PFSK-1 (cell line): ENCODE measurements around the gene RNPEPL1.

Source experiments
- FOXP2 ChIP-seq: optimal IDR thresholded peaks from 2 replicates; pipeline ENCODE3; 2011; ENCODE audit warnings: borderline replicate concordance, control low read depth, inconsistent platforms; ENCODE audit not compliant: insufficient read depth; ENCODE audit errors: extremely low read length, extremely low read depth
- POLR2AphosphoS5 ChIP-seq: IDR thresholded peaks from 2 replicates; pipeline ENCODE4 v1.6.1; 2012; ENCODE audit warnings: low read depth, mild to moderate bottlenecking, control low read depth, low read length, moderate library complexity
- SIN3A ChIP-seq: IDR thresholded peaks from 2 replicates; pipeline ENCODE4 v1.6.1; 2012; ENCODE audit warnings: mild to moderate bottlenecking, low read length, moderate library complexity, borderline replicate concordance; ENCODE audit not compliant: insufficient read depth
- TAF1 ChIP-seq: IDR thresholded peaks from 2 replicates; pipeline ENCODE4 v1.6.1; 2012; ENCODE audit warnings: low read length, control low read depth, borderline replicate concordance; ENCODE audit not compliant: insufficient read depth
- TF ChIP-seq, protein P1 (sequence below), 2 experiments: IDR thresholded peaks; 2 replicates each; pipeline versions ENCODE4 v1.6.1 to v1.8.0; 2011 to 2012; ENCODE audit warnings: low read depth in 2 of 2, low read length in 2 of 2, control low read depth in 1 of 2, inconsistent platforms in 1 of 2, mild to moderate bottlenecking in 1 of 2, moderate library complexity in 1 of 2; ENCODE audit not compliant: insufficient read depth in 1 of 2

The RNPEPL1 gene

DNA sequence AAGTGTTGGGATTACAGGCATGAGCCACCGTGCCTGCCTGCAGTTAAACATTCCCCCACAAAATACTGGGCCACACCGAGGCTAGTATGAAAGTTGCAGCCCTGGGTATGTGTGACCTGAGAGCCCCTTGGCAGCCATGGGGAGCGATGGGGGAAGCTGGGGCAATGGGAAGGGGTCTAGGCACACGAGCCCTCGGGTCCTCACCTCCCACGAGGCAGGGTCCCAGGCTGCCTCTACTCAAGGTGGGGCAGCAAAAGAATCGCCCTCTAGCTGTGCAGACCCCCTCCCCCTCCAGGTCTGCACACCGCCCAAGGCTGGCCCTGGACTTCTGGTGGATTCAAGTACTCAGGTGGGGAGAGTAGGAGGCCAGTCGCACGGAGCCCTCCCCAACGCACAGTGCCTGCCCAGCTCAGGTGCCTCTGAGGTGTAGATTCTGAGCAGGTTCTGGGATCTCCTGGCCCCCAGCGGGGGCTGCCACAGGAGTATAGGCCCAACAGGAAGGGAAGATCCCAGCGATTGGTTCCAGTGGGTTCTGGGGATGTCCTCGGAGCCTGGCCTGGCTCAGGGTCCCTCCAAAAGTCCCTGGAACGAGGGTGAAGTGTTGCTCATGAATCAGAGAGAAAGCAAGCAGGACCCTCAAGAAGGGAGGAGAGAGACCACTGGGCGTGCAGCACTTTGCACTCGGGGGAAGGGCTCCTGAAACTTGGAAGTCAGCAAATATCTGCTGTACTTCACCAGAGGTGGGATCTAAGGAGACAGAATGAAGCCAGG is 59.6 kb downstream of the RNPEPL1 start:
- TF ChIP-seq POLR2AphosphoS5 (no peak), FOXP2 (no peak), SIN3A (no peak), TAF1 (no peak)
- TF ChIP-seq, protein P1, sequence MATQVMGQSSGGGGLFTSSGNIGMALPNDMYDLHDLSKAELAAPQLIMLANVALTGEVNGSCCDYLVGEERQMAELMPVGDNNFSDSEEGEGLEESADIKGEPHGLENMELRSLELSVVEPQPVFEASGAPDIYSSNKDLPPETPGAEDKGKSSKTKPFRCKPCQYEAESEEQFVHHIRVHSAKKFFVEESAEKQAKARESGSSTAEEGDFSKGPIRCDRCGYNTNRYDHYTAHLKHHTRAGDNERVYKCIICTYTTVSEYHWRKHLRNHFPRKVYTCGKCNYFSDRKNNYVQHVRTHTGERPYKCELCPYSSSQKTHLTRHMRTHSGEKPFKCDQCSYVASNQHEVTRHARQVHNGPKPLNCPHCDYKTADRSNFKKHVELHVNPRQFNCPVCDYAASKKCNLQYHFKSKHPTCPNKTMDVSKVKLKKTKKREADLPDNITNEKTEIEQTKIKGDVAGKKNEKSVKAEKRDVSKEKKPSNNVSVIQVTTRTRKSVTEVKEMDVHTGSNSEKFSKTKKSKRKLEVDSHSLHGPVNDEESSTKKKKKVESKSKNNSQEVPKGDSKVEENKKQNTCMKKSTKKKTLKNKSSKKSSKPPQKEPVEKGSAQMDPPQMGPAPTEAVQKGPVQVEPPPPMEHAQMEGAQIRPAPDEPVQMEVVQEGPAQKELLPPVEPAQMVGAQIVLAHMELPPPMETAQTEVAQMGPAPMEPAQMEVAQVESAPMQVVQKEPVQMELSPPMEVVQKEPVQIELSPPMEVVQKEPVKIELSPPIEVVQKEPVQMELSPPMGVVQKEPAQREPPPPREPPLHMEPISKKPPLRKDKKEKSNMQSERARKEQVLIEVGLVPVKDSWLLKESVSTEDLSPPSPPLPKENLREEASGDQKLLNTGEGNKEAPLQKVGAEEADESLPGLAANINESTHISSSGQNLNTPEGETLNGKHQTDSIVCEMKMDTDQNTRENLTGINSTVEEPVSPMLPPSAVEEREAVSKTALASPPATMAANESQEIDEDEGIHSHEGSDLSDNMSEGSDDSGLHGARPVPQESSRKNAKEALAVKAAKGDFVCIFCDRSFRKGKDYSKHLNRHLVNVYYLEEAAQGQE (IDR thresholded peaks at IDR 0.05; ENCODE audit: insufficient read depth in 1 of 2, low read depth in 2 of 2, low read length in 2 of 2) = no peak

DNA sequence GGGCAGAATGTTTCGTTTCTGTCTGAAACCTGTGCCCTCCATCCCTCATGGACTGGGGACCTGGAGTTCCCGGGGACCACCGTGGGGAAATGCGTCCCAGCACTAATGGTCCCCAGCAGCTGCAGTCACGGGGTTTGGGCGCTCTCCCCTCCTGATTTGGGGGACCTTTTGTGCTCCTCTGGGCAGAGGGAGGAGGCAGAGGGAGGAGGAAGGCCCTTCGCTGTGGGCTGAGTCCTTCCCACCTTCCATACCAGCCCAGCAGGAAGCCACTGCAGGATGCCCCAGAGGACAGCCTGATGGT is 60.2 kb downstream of the RNPEPL1 start:
- TF ChIP-seq SIN3A (no peak), TAF1 (no peak), FOXP2 (no peak), POLR2AphosphoS5 (no peak)
- TF ChIP-seq, protein P1 (IDR thresholded peaks at IDR 0.05; ENCODE audit: insufficient read depth in 1 of 2, low read depth in 2 of 2, low read length in 2 of 2) = no peak

DNA sequence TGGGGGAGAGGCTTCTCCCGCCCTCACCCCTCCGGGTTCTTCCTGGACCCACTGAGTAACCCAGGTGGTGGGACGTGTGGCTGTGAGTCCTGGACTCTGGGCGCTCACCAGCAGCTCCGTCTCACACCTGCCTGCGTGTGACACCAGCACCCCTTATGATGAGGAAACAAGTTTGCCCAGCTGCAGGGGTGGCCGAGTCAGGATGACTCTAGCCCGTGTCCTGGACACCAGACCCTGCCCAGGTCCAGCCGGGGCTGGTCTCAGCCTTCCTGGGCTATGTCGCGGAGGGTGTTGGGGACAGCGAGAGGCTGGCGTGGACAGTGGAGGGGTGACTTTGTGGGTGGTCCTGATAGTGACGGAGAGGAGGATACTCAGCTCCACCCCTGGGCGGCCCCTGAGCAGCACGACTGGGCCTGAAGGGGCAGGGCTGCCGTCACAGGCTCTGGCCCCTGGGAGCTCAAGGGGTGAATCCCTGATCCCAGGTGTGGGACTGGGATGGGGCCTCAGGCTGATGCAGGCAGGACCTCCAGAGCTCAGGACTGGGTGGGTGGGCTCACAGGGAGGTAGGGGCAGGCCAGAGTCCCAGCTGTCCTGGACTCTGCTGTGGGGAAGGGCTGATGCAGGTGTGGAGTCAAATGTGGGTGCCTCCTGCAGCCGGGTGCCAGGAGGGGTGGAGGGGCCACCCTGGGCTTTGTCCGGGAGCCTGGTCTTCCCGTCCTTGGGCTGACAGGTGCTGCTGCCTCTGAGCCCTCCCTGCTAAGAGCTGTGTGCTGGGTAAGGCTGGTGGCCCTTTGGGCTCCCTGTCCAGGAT is 60.7 kb downstream of the RNPEPL1 start:
- TF ChIP-seq FOXP2 (no peak), SIN3A (no peak), POLR2AphosphoS5 (no peak), TAF1 (no peak)
- TF ChIP-seq, protein P1 (IDR thresholded peaks at IDR 0.05; ENCODE audit: insufficient read depth in 1 of 2, low read depth in 2 of 2, low read length in 2 of 2) = no peak

DNA sequence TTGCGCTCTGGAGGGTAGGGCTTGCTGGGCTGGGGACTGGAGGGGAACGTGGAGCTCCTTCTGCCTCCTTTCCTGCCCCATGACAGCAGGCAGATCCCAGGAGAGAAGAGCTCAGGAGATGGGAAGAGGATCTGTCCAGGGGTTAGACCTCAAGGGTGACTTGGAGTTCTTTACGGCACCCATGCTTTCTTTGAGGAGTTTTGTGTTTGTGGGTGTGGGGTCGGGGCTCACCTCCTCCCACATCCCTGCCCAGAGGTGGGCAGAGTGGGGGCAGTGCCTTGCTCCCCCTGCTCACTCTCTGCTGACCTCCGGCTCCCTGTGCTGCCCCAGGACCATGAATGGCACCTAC is 61.3 kb downstream of the RNPEPL1 start:
- no peak for TF ChIP-seq POLR2AphosphoS5
- TF ChIP-seq TAF1 = no peak
- TF ChIP-seq, protein P1 (IDR thresholded peaks at IDR 0.05; ENCODE audit: insufficient read depth in 1 of 2, low read depth in 2 of 2, low read length in 2 of 2) = no peak
- no peak for TF ChIP-seq FOXP2
- no peak for TF ChIP-seq SIN3A
